ENCODE measurements around the gene DNAJC3.
"Not testable (repeated sequence)": the region's sequence is repeated elsewhere in the genome, so short reads cannot be mapped to it uniquely, and the experiment has no call there.

DNAJC3 gene

GRCh38 chr13:95722241-95722640 lies 45.3 kb downstream of the DNAJC3 start:
- DNase-seq: no peak

- DNase-seq: no peak
Measured at GRCh38 chr13:95723438-95723837, 46.5 kb downstream of the DNAJC3 start.

- DNase-seq: no peak
Measured at GRCh38 chr13:95724252-95724651, 47.3 kb downstream of the DNAJC3 start.

DNA sequence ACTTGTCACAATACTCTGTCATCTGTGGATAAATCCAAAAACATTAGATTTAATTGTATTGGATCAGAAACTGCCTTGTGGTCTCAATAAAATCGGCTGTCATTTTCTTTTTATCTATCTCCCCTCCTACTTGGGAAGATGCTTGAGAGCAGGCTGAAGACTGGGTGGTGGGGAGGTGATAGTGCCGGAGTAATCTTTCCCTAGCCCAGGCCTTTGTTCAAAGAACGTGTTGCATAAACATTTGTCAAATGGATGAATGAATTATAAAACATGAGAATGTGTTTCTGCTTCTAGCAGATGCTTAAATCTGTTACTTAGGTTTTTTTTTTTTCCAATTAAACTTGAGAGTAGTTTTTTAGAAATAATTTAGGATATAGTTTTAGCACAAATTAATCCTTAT lies 49.9 kb downstream of the DNAJC3 start:
- no peak for DNase-seq

DNA sequence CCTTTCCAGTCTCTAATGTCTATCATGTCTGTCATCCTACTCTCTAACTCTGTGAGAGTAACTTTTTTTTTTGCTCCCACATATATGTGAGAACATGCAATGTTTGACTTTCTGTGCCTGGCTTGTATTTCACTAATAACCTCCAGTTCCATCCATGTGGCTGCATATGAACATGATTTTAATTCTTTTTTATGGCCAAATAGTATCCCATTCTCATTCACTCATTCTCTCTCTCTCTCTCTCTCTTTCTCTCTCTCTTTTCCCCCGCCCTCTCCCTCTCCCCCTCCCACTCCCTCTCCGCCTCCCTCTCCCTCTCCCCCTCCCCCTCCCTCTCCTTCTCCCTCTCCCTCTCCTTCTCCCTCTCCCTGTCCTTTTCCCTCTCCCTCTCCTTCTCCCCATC lies 52.0 kb downstream of the DNAJC3 start:
- no peak for DNase-seq

- no peak for DNase-seq
Measured at GRCh38 chr13:95734124-95734523, 57.2 kb downstream of the DNAJC3 start.

DNA sequence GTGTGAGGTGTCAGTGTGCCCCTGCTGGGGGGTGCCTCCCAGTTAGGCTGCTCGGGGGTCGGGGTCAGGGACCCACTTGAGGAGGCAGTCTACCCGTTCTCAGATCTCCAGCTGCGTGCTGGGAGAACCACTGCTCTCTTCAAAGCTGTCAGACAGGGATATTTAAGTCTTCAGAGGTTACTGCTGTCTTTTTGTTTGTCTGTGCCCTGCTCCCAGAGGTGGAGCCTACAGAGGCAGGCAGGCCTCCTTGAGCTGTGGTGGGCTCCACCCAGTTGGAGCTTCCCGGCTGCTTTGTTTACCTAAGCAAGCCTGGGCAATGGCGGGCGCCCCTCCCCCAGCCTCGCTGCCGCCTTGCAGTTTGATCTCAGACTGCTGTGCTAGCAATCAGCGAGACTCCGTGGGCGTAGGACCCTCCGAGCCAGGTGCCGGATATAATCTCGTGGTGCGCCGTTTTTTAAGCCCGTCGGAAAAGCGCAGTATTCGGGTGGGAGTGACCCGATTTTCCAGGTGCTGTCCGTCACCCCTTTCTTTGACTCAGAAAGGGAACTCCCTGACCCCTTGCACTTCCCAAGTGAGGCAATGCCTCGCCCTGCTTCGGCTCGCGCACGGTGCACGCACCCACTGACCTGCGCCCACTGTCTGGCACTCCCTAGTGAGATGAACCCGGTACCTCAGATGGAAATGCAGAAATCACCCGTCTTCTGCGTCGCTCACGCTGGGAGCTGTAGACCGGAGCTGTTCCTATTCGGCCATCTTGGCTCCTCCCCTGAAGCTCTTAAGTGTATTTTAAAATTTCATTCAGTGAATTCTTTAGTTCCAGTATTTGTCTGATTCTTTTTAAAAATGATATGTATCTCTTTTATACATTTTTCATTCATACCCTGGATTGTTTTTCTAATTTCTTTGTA lies 63.4 kb downstream of the DNAJC3 start:
- DNase-seq: not testable (repeated sequence)

- DNase-seq: no peak
Measured at GRCh38 chr13:95740979-95741320, 64.0 kb downstream of the DNAJC3 start.

GRCh38 chr13:95741584-95742563 lies 64.9 kb downstream of the DNAJC3 start:
- DNase-seq: no peak

DNA sequence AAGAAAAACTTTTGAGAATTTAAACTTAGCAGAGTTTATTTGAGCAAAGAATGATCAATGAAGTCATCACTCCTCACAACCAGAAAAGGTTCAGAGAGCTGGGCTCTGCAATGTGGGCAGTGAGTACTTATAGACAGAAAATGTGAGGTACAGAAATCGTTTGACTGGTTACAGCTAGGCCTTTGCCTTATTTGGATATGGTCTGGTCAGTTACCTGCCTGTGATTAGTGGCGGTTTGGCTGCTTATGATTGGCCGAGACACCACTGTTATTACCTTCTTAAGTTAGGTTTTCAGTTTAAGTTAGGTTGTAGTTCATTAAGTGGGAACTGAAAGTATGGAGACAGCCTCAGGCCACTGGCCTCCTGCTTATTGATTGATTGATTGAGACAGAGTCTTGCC lies 66.3 kb downstream of the DNAJC3 start:
- no peak for DNase-seq

DNA sequence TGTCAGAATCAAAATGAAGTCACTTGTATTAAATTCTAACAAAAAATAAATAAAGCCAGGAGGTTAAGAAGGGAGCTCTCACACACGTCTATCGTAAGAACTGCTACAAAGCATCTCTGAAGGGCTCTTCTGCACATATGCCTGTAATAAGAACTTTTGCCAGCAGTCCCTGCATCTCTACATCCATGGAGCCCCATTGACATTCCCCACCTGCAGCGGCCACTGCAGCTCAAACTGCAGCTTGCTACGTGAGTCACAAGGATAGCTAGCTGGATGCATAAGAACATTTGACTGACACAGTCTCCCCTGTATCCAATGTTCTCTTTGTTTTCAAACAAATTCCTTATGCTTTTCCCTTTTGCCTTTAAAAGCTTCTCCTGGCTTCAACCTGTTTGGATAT lies 68.3 kb downstream of the DNAJC3 start:
- no peak for DNase-seq

DNA sequence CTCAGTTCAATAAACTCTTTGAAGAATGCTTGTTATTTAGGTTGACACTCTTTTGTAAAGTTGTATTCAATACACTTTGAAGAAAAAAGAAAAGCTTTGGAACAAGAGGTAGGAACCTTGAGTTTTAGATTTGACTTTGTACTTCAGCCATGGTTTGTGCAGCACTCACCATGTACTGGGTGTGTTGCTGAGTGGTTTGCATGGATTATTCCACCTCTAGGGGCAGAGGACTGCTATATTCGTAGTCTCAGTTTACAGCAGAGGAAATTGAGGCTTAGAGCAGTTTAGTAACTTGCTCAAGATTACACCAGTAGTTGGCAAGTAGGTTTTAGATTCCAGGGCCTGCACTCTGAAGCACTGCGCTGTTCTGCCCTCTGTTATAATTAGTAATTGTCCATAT lies 68.8 kb downstream of the DNAJC3 start:
- DNase-seq: no peak

GRCh38 chr13:95749545-95749944 lies 72.6 kb downstream of the DNAJC3 start:
- DNase-seq: no peak

DNA sequence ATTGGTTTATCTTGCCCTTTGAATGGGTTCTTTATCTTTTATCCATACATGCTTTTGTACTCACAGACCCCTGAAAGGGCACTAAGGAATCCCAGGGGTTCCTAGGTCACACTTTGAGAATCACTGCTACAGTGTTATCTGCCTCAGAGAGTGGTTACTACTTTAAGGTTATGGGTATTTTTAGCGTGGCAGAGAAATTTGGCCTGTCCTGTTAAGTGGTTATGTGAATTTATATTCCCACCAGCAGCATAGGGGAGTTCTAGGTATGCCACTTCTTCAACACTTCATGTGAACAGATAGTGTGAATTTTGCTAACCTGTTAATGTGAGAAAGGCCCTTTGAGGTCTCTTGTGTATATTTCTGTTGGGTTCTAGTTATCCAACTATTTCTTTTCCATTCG lies 75.7 kb downstream of the DNAJC3 start:
- DNase-seq: no peak

DNA sequence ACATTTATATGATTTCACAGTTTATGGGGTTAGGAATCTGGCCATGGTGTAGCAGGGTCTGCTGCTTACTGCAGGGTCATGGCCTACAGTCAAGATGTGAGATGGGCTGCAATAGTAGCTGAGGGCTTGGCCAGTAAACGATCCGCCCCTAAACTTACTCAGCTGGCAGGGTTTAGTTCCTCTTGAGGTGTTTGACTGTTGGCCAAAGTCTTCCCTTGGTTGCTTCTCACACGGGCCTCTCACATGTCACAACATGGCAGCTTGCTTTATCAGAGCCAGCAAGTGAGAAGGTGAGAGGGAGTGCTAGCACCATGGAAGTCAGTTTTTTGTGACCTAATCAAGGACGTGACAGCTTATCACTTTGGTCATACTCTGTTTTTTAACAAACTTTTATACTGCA lies 77.1 kb downstream of the DNAJC3 start:
- no peak for DNase-seq

DNA sequence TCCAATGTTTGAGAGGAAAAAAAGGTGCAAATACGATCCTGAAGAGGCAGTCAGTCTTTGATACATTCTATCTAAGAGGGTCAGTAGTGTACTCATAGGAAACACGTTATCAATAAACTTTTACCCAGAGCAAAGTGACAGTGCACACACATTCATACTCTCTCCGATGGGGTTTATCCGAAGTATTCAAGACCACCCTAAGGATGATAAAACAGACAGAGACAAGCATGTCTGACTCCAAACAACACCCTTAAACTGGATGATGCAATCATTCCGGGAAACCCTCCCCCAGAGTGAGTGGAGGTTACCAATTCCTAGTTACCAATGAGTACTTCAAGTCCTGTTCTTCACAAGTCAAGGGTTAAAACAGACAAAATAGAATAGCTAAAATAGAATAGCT lies 79.1 kb downstream of the DNAJC3 start:
- DNase-seq: no peak

DNA sequence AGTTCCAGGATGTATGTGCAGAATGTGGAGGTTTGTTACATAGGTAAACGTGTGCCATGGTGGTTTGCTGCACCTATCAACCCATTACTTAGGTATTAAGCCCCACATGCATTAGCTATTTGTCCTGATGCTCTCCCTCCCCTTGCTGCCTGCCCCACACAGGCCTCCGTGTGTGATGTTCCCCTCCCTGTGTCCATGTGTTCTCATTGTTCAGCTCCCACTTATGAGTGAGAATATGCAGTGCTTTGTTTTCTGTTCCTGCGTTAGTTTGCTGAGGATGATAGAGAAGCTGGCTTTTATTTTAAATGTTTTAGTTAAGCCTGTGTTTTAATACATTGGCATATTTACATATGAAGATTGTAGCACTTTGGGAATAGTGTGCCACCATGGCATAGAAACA lies 85.7 kb downstream of the DNAJC3 start:
- not testable (repeated sequence) for DNase-seq

GRCh38 chr13:95763601-95764000 lies 86.7 kb downstream of the DNAJC3 start:
- no peak for DNase-seq

- no peak for DNase-seq
Measured at GRCh38 chr13:95771905-95772304, 95.0 kb downstream of the DNAJC3 start.

- DNase-seq: no peak
Measured at GRCh38 chr13:95779522-95779921, 102.6 kb downstream of the DNAJC3 start.

- DNase-seq: no peak
Measured at GRCh38 chr13:95781016-95781415, 104.1 kb downstream of the DNAJC3 start.

- DNase-seq: not testable (repeated sequence)
Measured at GRCh38 chr13:95781940-95782339, 105.0 kb downstream of the DNAJC3 start.

GRCh38 chr13:95783747-95784146 lies 106.8 kb downstream of the DNAJC3 start:
- no peak for DNase-seq

All from NCI-H2029 (cell line).